ACC112 (cell line): Measurements from ENCODE around the gene ZNF782.
"Not testable (repeated sequence)": the region's sequence is repeated elsewhere in the genome, so short reads cannot be mapped to it uniquely, and the experiment has no call there.

Experiments
- H2AFZ ChIP-seq: fragments of 200-600 bp; sonication (generic); one replicate; pipeline ENCODE4 v1.6.0; 2017; ENCODE audit warnings: antibody characterized with exemption, low read length; ENCODE audit not compliant: unreplicated experiment
- H3K27ac ChIP-seq: fragments of 200-600 bp; sonication (generic); 2 replicates; pipeline ENCODE4 v1.5.1; 2014; ENCODE audit warnings: low read depth, mild to moderate bottlenecking, antibody characterized with exemption, low read length, moderate library complexity
- H3K27me3 ChIP-seq: fragments of 200-600 bp; sonication (generic); 2 replicates; pipeline ENCODE4 v1.6.1; 2014; ENCODE audit warnings: mild to moderate bottlenecking, antibody characterized with exemption, low read length, moderate library complexity, mixed read lengths; ENCODE audit not compliant: insufficient read depth
- H3K36me3 ChIP-seq: fragments of 200-600 bp; sonication (generic); 2 replicates; pipeline ENCODE4 v1.6.1; 2016; ENCODE audit warnings: mild to moderate bottlenecking, antibody characterized with exemption, low read length, moderate library complexity, mixed read lengths; ENCODE audit not compliant: insufficient read depth
- H3K4me1 ChIP-seq: fragments of 200-600 bp; sonication (generic); one replicate; pipeline ENCODE4 v1.6.1; 2016; ENCODE audit warnings: low read length, mixed read lengths; ENCODE audit not compliant: insufficient read depth, unreplicated experiment, control insufficient read depth
- H3K4me3 ChIP-seq: fragments of 200-600 bp; sonication (generic); 2 replicates; pipeline ENCODE4 v1.5.1; 2014; ENCODE audit warnings: mild to moderate bottlenecking, low read depth, low read length
- H3K79me2 ChIP-seq: fragments of 200-600 bp; sonication (generic); one replicate; pipeline ENCODE4 v1.6.0; 2016; ENCODE audit warnings: low read length; ENCODE audit not compliant: control insufficient read depth, unreplicated experiment, insufficient read depth

Gene ZNF782

GRCh38 chr9:96874201-96874785 lies 20.0 kb upstream of the ZNF782 start:
- H3K4me3 ChIP-seq, result no peak overlapping the region
- peaks cover 11% of the 10 kb centered on the region for H3K27me3 ChIP-seq
- no peaks in the 10 kb centered on the region for H3K36me3 ChIP-seq
- peak overlapping the region; percentile 82 for H3K27ac ChIP-seq
- H3K4me1 ChIP-seq, result peaks cover 15% of the 10 kb centered on the region
- H3K79me2 ChIP-seq, result no peaks in the 10 kb centered on the region
- no peak overlapping the region for H2AFZ ChIP-seq

GRCh38 chr9:96871176-96871575 lies 16.9 kb upstream of the ZNF782 start:
- H3K4me1 ChIP-seq, result peaks cover 13% of the 10 kb centered on the region
- no peaks in the 10 kb centered on the region for H3K79me2 ChIP-seq
- H3K36me3 ChIP-seq, result no peaks in the 10 kb centered on the region
- no peak overlapping the region for H3K27ac ChIP-seq
- no peak overlapping the region for H2AFZ ChIP-seq
- H3K27me3 ChIP-seq, result no peaks in the 10 kb centered on the region
- H3K4me3 ChIP-seq, result no peak overlapping the region

- Histone ChIP-seq H3K4me3 (no peak overlapping the region), H3K4me1 (no peaks in the 10 kb centered on the region), H3K79me2 (no peaks in the 10 kb centered on the region), H3K27me3 (0 out of 2 replicates have a peak, but pooled peaks cover 4% of the 10 kb centered on the region), H3K27ac (no peak overlapping the region), H3K36me3 (no peaks in the 10 kb centered on the region), H2AFZ (no peak overlapping the region)
Measured at GRCh38 chr9:96868709-96869108, 14.4 kb upstream of the ZNF782 start.

- H3K36me3 ChIP-seq, result no peaks in the 10 kb centered on the region
- H3K4me1 ChIP-seq, result no peaks in the 10 kb centered on the region
- H3K27ac ChIP-seq, result no peak overlapping the region
- H3K27me3 ChIP-seq, result 0 out of 2 replicates have a peak, but pooled peaks cover 4% of the 10 kb centered on the region
- no peaks in the 10 kb centered on the region for H3K79me2 ChIP-seq
- H2AFZ ChIP-seq, result no peak overlapping the region
- no peak overlapping the region for H3K4me3 ChIP-seq
Measured at GRCh38 chr9:96867079-96867804, 12.9 kb upstream of the ZNF782 start.

- not testable (repeated sequence) for H2AFZ ChIP-seq, H3K36me3 ChIP-seq, H3K27me3 ChIP-seq, H3K4me1 ChIP-seq, H3K27ac ChIP-seq, H3K4me3 ChIP-seq, H3K79me2 ChIP-seq
Measured at GRCh38 chr9:96865240-96865639, 10.9 kb upstream of the ZNF782 start.

GRCh38 chr9:96859461-96860198 lies 5.3 kb upstream of the ZNF782 start:
- H3K4me3 ChIP-seq, result no peak overlapping the region
- H3K27ac ChIP-seq, result no peak overlapping the region
- H2AFZ ChIP-seq, result no peak overlapping the region

GRCh38 chr9:96858670-96859069 lies 4.4 kb upstream of the ZNF782 start:
- Histone ChIP-seq H3K27ac (no peak overlapping the region), H3K79me2 (no peaks in the 10 kb centered on the region), H3K4me3 (no peak overlapping the region), H3K4me1 (no peaks in the 10 kb centered on the region), H3K27me3 (0 out of 2 replicates have a peak, but pooled peaks cover 3% of the 10 kb centered on the region), H2AFZ (no peak overlapping the region), H3K36me3 (no peaks in the 10 kb centered on the region)

More at GRCh38 chr9:96859461-96860198, 5.3 kb upstream of the ZNF782 start:
- H3K4me1 ChIP-seq, result no peaks in the 10 kb centered on the region
- H3K27me3 ChIP-seq, result 0 out of 2 replicates have a peak, but pooled peaks cover 3% of the 10 kb centered on the region
- no peaks in the 10 kb centered on the region for H3K36me3 ChIP-seq
- H3K79me2 ChIP-seq, result no peaks in the 10 kb centered on the region

- H3K27ac ChIP-seq, result no peak overlapping the region
- no peak overlapping the region for H3K4me3 ChIP-seq
- H3K4me1 ChIP-seq, result peaks cover 2% of the 10 kb centered on the region
- 0 out of 2 replicates have a peak, but pooled peaks cover 3% of the 10 kb centered on the region for H3K27me3 ChIP-seq
- H3K79me2 ChIP-seq, result peaks cover 5% of the 10 kb centered on the region
- H2AFZ ChIP-seq, result no peak overlapping the region
- no peaks in the 10 kb centered on the region for H3K36me3 ChIP-seq
Measured at GRCh38 chr9:96858018-96858573, 3.8 kb upstream of the ZNF782 start.

- Histone ChIP-seq H3K27ac (no peak overlapping the region), H3K79me2 (peaks cover 11% of the 10 kb centered on the region), H3K4me3 (no peak overlapping the region), H2AFZ (no peak overlapping the region), H3K36me3 (no peaks in the 10 kb centered on the region), H3K27me3 (no peaks in the 10 kb centered on the region), H3K4me1 (peaks cover 8% of the 10 kb centered on the region)
Measured at GRCh38 chr9:96856363-96857286, 2.3 kb upstream of the ZNF782 start.
